NCI-H82 (cell line): Measurements from ENCODE around the gene EFEMP2.

ENCODE experiments used
- DNase-seq: peaks from one replicate; lab custom pipeline; 2025; lab: John Stamatoyannopoulos, UW

Gene EFEMP2

GRCh38 chr11:65884716-65885092 is 12.1 kb upstream of the EFEMP2 start:
- peak; percentile 74 for DNase-seq

GRCh38 chr11:65883786-65884715 is 11.5 kb upstream of the EFEMP2 start:
- DNase-seq: no peak

- DNase-seq: no peak
Observed at GRCh38 chr11:65883058-65883761, 10.6 kb upstream of the EFEMP2 start.

- no peak for DNase-seq
Observed at GRCh38 chr11:65882120-65883057, 9.8 kb upstream of the EFEMP2 start.

- no peak for DNase-seq
Observed at GRCh38 chr11:65880844-65881421, 8.3 kb upstream of the EFEMP2 start.

GRCh38 chr11:65880027-65880426 is 7.4 kb upstream of the EFEMP2 start:
- DNase-seq: no peak

- no peak for DNase-seq
Observed at GRCh38 chr11:65879617-65880016, 7.0 kb upstream of the EFEMP2 start, which contains the start of gene CTSW. Gene CTSW (plus strand): TSS chr11:65879837. CDS start chr11:65879855, 18 bp downstream.

- DNase-seq: peak; percentile 95
Observed at GRCh38 chr11:65873318-65874156, 937 bp upstream of the EFEMP2 start.

- DNase-seq: no peak
Observed at GRCh38 chr11:65871811-65872548, 620 bp downstream of the EFEMP2 start.

GRCh38 chr11:65870706-65871681 is 1.6 kb downstream of the EFEMP2 start:
- no peak for DNase-seq

- DNase-seq: no peak
Observed at GRCh38 chr11:65870307-65870658, 2.3 kb downstream of the EFEMP2 start.

- DNase-seq: no peak
Observed at GRCh38 chr11:65869643-65870306, 2.8 kb downstream of the EFEMP2 start.

- no peak for DNase-seq
Observed at GRCh38 chr11:65868907-65869306, 3.7 kb downstream of the EFEMP2 start.

- peak; percentile 51 for DNase-seq
Observed at GRCh38 chr11:65868076-65868667, 4.4 kb downstream of the EFEMP2 start.

- DNase-seq: no peak
Observed at GRCh38 chr11:65867284-65868071, 5.1 kb downstream of the EFEMP2 start.

- no peak for DNase-seq
Observed at GRCh38 chr11:65866509-65867283, 5.9 kb downstream of the EFEMP2 start.
